AG04449 (cell line): ENCODE measurements around the gene POU2AF2.

Experiments used
- CTCF ChIA-PET: fragments of 350-600 bp; formaldehyde crosslinking; extraction: SDS; loops from one replicate; lab custom pipeline; 2021; ENCODE audit warnings: antibody characterized with exemption; lab: Yijun Ruan, JAX
- POLR2A ChIA-PET: fragments of 400-600, 350-600 bp; formaldehyde crosslinking; extraction: SDS; loops from one replicate; lab custom pipeline; 2020; ENCODE audit warnings: antibody characterized with exemption, inconsistent platforms; lab: Yijun Ruan, JAX
- DNase-seq: peaks from one replicate; pipeline ENCODE4 v3.0.0-alpha.2; 2010; ENCODE audit warnings: low read depth, low spot score
- H3K4me3 ChIP-seq: 2 replicates; pipeline ENCODE4 v1.5.1; 2011; ENCODE audit warnings: low read depth, mild to moderate bottlenecking, control low read depth, low read length
- CTCF ChIP-seq: IDR thresholded peaks from one replicate; pipeline ENCODE4 v1.5.1; 2011; ENCODE audit warnings: mild to moderate bottlenecking, moderate library complexity, low read length, control low read depth, inconsistent platforms; ENCODE audit not compliant: insufficient read depth; ENCODE audit errors: missing control alignments

Gene POU2AF2

GRCh38 chr11:111298413-111299100 lies 53.0 kb downstream of the POU2AF2 start, which contains the start of gene POU2AF3:
POU2AF3 (plus strand) TSS chr11:111298546; CDS start chr11:111298582, 36 bp downstream.
- POLR2A ChIA-PET = no interaction called here
- no peak for TF ChIP-seq CTCF
- CTCF ChIA-PET = interaction anchor here (0.6 to 1.0 kb wide), 2 partner anchors 11 to 865 kb away, joined by 3 to 4 read pairs; no protein-coding TSS in a partner anchor
- H3K4me3 ChIP-seq = peak within 1 kb of the TSS; percentile 41
- no peak for DNase-seq

- no peak for DNase-seq
- H3K4me3 ChIP-seq = peak overlapping the region; percentile 41
- TF ChIP-seq CTCF = peak; percentile 49
- POLR2A ChIA-PET = no interaction called here
- CTCF ChIA-PET = interaction anchor here (0.9 to 1.0 kb wide), 2 partner anchors 9 to 12 kb away, joined by 3 read pairs; no protein-coding TSS in a partner anchor
Observed at GRCh38 chr11:111299101-111300026, 53.8 kb downstream of the POU2AF2 start.

GRCh38 chr11:111300569-111300968 lies 55.0 kb downstream of the POU2AF2 start:
- CTCF ChIA-PET = no interaction called here
- POLR2A ChIA-PET = no interaction called here
- no peak overlapping the region for H3K4me3 ChIP-seq
- no peak for TF ChIP-seq CTCF
- no peak for DNase-seq

- ChIA-PET POLR2A (no interaction called here), CTCF (no interaction called here)
- no peak for TF ChIP-seq CTCF
- DNase-seq = no peak
- H3K4me3 ChIP-seq = no peak overlapping the region
Observed at GRCh38 chr11:111301004-111301841, 55.7 kb downstream of the POU2AF2 start.

GRCh38 chr11:111301842-111302118 lies 56.3 kb downstream of the POU2AF2 start:
- no peak for DNase-seq
- ChIA-PET POLR2A (no interaction called here), CTCF (interaction anchor here (1.1 kb wide), 1 partner anchor 128 kb away, joined by 3 read pairs; no protein-coding TSS in a partner anchor)
- H3K4me3 ChIP-seq = no peak overlapping the region
- TF ChIP-seq CTCF = no peak
